NCI-H1105 treated with DMSO at 0.1 percent for 48 hours (cell line): Measurements from ENCODE around the gene EYA2.
A peak's percentile ranks its signal among the peaks of the same experiment; 100 is the strongest.

Experiments
- DNase-seq: peaks from one replicate; lab custom pipeline; 2025; lab: John Stamatoyannopoulos, UW

EYA2 gene

GRCh38 chr20:47111576-47111975, 216.9 kb downstream of the EYA2 start:
- DNase-seq = no peak

- no peak for DNase-seq
Measured at GRCh38 chr20:47113362-47114109, 218.9 kb downstream of the EYA2 start.

GRCh38 chr20:47115694-47116093, 221.1 kb downstream of the EYA2 start:
- no peak for DNase-seq

- no peak for DNase-seq
Measured at GRCh38 chr20:47117371-47117770, 222.7 kb downstream of the EYA2 start.

- no peak for DNase-seq
Measured at GRCh38 chr20:47117773-47118172, 223.1 kb downstream of the EYA2 start.

DNA sequence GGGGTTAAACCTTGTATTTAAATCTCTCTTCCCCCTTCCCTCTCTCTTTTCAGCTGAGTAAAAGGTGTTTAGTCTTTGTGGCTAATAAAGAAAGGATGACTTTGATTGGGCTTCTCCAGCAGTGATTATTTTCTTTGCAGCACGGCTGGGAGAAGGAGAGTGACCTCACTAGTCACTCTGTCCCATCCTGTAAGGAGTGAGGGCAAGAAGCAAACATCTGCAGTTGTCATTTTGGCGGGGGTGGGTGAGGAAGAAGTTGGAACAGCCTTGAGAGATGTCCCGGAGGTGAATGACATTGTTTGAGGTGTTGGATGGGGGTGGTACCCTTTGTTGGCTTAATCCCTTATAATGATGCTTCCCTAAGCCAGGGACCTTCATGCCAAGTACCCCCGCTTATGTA, 223.6 kb downstream of the EYA2 start:
- DNase-seq = no peak

GRCh38 chr20:47118641-47119040, 224.0 kb downstream of the EYA2 start:
- DNase-seq = no peak

DNA sequence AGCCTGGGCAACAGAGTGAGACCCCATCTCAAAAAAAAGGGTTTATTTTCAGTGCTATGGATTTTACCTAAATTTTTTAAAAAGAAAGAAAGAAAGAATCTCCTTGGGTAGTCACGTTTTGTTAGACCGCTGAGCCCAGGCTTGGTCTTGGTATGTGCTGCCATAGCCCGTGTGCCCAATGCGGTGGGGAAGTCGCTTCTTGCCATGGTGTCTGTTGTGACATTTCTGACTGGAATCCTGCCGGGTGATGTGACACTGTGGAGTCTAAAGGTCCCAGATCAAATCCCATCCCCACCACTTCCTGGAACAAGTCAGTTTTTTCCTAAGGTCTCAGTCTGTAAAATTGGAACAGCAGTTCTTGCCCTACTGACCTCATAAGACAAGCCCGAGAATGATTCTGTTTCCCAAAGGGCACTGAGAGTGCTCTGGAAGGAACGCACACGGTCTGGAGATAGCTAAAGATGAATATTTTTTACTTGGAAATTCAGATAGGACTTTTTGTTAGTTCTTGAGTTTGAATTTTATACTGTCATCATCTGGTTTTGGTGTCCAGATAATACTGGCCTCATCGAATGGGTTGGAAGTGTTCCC, 225.8 kb downstream of the EYA2 start:
- no peak for DNase-seq

DNA sequence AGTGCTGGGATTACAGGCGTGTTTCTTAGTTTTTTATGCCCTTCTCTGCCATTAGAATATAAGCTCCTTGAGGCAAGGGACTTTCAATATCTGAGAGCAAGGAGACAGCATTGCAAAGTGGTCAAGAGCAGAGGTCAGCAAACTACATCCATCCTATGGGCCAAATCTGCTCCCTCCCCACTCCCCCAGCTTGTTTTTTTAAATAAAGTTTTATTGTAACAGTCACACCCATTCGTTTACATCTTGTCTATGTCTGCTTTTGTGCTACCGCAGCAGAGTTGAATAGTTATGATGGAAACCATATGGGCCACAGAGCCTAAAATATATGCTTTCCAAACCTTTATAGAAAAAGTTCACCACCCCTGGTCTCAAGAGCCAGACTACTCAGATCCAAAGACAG, 227.9 kb downstream of the EYA2 start:
- DNase-seq = no peak

GRCh38 chr20:47124181-47124717, 229.6 kb downstream of the EYA2 start:
- no peak for DNase-seq

DNA sequence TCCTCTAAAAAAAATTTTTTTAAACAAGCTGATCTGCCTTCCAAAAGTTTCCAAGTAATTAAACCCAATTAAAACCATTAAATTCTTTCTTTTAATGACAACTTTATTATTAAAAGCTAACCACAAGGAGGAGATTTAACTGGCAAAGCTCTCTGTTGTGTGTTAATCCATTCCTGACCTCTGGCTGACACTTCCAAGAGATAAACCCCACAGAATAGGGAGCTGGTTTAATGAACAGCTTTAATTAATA, 230.8 kb downstream of the EYA2 start:
- DNase-seq = peak; percentile 86

GRCh38 chr20:47125758-47126591, 231.3 kb downstream of the EYA2 start:
- no peak for DNase-seq

DNA sequence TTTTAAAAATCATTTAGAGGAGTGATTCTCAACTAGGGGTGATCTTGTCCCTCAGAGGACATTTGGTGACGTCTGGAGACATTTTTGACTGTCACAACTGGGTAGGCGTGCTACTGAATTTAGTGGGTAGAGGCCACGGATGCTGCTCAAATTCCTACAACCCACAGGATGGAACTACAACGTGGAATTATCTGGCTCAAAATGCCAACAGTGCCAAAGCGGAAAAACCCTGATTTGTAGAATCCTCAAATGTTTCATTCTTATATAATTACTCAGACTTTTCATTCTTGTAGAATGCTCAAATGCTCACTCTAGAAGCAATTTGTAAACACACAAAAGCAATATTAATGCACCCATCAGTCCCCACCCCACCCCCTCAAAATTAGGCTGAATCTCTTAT, 232.1 kb downstream of the EYA2 start:
- no peak for DNase-seq

DNA sequence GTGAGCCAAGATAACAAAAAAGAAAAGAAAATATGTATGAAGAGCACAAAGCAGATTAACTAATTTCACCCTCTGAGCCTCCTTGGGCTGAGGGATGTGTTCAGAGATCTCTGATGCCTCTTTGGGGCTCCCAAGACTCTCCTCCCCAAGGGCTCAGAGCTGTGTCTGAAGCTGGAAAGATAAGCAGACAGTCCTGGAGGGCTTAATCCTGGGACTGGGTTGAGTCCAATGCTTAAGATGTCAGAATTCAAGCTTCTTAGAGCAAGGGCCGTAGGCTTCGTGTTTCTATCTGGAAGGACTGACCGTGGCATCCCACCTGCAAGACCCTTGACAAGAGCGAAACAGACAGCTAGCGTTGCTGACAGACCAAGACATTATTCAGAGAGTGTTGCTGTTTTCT, 232.9 kb downstream of the EYA2 start:
- DNase-seq = no peak

DNA sequence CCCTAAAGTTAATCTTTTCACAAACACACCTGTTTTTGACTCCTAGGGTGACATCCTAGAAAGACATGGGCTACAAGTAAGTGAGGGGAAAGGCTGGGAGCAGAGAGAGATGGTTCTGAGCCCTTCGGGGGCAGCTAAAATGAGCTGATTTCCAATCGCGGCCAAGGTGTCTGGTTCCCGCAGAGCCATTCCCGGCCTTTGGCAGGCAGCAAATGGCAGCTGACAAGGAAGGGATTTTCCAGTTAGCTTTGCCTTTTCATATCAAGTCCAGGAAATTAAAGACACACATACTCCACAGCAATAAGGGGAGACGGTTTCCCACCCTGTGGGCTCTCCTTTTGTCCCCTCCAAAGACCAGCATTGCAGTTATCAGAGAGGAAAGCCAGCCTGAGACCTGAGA, 233.4 kb downstream of the EYA2 start:
- no peak for DNase-seq

DNA sequence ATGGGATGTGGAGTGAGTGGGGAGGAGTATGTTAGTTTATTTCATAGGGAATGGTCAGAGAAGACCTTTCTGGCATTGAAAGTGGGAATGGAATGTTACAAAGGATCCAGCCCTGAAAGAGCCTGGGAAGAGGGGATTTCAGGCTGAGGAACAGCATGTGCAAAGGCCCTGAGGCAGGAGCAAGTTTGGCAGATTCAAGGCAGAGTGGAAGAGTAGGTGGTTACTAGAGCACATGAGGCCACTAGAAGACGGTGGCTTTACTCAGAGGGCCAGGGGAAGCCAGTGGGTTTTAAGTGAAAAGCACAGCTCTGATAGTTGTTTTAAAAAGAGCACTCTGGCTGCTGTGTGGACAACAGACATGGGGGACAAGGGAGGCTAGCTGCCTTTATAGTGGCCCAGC, 234.7 kb downstream of the EYA2 start:
- no peak for DNase-seq

DNA sequence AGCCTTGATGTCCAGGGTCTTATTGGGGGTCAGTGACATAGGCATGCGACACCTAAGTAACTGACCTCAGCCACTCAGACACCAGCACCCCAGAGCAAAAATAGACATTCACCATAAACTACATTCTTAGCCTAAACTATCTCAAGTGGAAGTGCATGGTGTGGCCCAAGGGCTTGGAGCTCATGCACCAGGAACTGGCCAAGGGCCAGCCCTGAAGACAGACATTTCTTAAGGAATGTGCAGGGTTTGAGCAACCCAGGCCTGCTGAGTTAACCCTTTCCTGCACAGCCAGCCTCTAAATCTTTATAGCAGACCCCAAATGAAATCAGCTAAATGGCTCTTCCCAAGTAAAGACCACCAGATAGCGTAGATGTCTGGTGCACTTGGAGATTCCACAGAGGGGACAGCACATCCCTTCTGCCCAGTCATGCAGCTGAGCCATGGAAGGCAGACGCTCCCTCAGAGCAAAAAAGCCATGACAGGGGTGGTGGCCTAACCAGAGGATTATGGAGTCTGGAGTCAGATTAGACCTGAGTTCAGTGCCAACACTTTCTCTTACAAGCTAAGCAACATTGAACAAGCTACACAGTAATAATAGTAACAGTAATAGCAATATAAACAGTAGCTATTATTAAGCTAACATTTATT, 239.3 kb downstream of the EYA2 start:
- DNase-seq = no peak

DNA sequence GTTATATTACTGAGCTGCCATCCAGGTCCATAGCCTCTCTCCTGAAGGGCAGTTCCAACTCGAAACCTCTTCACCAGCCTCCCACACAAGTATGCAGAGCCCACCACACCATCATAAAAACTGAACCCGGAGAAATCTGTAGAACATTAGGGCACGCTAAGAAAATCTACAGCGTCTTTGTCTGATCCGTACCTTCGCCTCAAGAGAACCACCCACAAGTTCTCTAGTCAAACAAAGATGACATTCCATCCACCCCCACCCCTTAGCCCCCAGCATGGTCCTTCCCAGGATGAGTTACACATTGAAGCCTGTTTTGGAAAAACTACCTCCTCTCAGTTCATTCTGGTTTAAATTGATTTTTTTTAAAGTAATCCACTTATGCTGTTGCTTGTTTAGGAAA, 242.1 kb downstream of the EYA2 start:
- DNase-seq = no peak

DNA sequence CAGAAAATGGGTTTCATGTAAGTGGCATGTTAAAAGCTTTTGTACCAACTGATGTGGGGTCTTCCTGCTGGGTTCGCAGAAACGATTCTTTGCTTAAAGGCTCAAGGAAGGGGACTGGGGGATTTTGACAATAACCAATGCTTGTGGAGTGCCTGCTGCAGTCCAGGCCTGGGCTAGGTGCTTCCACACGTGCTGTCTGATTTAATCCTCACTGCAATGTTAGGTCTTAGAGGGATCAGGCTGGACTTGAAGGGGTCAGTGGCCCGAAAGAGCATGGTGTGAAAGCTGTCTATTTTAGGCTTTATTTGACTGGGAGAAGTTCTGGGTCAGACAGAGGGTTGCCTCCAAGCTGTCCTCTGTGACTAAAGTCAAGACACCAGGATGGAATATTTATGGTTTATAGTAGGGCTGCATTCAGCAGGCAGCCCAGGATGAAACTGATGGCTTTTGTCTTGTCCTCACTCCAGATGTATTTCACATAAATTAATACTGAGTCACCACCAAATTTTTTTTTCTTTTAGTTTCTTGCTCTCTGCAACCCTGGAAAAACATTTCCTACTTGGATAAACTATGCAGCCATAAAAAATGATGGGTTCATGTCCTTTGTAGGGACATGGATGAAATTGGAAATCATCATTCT, 242.7 kb downstream of the EYA2 start:
- no peak for DNase-seq

- DNase-seq = no peak
Measured at GRCh38 chr20:47139934-47140535, 245.4 kb downstream of the EYA2 start.

- DNase-seq = no peak
Measured at GRCh38 chr20:47141350-47141921, 246.8 kb downstream of the EYA2 start.
